BLaER1 treated with 17β-estradiol and CSF1 and Interleukin-3, amounts not matched to agents 10 nM and 100 nM (cell line): ENCODE data around the gene CTNNA3.

ENCODE experiments used
- H3K27ac ChIP-seq, 11 experiments: shearing (Covaris generic); formaldehyde crosslinking; 2 replicates each; pipeline ENCODE4 v1.8.1; 2022
- H3K27me3 ChIP-seq, 11 experiments: shearing (Covaris generic); formaldehyde crosslinking; 2 replicates each; pipeline ENCODE4 v1.8.1; 2022
- H3K36me3 ChIP-seq, 11 experiments: shearing (Covaris generic); formaldehyde crosslinking; 2 replicates each; pipeline ENCODE4 v1.8.1; 2022
- H3K4me1 ChIP-seq, 10 experiments: shearing (Covaris generic); formaldehyde crosslinking; 2 replicates each; pipeline ENCODE4 v1.8.1; 2022
- H3K4me2 ChIP-seq, 11 experiments: shearing (Covaris generic); formaldehyde crosslinking; 2 replicates each; pipeline ENCODE4 v1.8.1; 2022
- H3K4me3 ChIP-seq, 10 experiments: shearing (Covaris generic); formaldehyde crosslinking; 2 replicates each; pipeline ENCODE4 v1.8.1; 2022
- H3K9ac ChIP-seq, 11 experiments: shearing (Covaris generic); formaldehyde crosslinking; 2 replicates each; pipeline ENCODE4 v1.8.1; 2022
- H3K9me3 ChIP-seq, 11 experiments: shearing (Covaris generic); formaldehyde crosslinking; replicated peaks in 1 of 11; 2 replicates each; pipeline ENCODE4 v1.8.1; 2022
- H4K20me1 ChIP-seq, 11 experiments: shearing (Covaris generic); formaldehyde crosslinking; 2 replicates each; pipeline ENCODE4 v1.8.1; 2022
- Cebpa-rat ChIP-seq, 11 experiments: shearing (Covaris generic); IDR thresholded peaks; 2 replicates each; pipeline ENCODE4 v1.8.1; 2022

CTNNA3 gene

DNA sequence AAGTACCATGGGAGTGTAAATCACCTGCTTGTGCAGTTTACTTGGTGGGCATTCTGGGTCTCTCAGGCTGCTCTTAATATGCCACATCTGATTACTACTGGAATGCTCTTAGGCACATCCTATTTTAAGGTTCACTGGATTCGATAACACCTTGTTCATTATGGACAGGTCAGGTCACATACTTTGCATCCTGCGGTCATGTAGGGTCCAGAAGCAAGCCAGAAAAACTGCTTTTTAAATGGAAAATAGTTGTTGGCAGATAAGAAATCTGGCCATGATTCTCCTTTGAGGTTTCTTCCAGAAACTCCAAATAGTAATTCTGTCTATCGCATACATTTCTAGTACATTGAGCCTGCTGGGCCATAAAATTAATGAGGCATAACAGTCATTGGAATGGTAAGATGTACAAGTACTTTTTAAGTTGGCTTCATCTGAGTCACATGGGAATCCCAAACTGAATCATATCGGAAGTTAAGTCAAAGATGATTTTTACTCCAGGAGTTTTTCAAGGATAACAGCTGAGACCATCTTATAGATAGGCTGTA lies 398.3 kb downstream of the CTNNA3 start:
- H3K27ac ChIP-seq: no peak overlapping the region

GRCh38 chr10:67296926-67297325 lies 399.1 kb downstream of the CTNNA3 start:
- H3K36me3 ChIP-seq: no peaks in the 10 kb centered on the region
- H3K27ac ChIP-seq: no peak overlapping the region
- no peaks in the 10 kb centered on the region for H3K27me3 ChIP-seq
- H3K4me3 ChIP-seq: no peak overlapping the region
- TF ChIP-seq Cebpa-rat (IDR thresholded peaks at IDR 0.05): no peak
- H3K9ac ChIP-seq: no peak overlapping the region
- no peaks in the 10 kb centered on the region for H3K9me3 ChIP-seq
- no peaks in the 10 kb centered on the region for H4K20me1 ChIP-seq
- H3K4me2 ChIP-seq: no peak overlapping the region
- H3K4me1 ChIP-seq: no peaks in the 10 kb centered on the region

More for the DNA sequence above, 398.3 kb downstream of the CTNNA3 start:
- H3K36me3 ChIP-seq: no peaks in the 10 kb centered on the region
- no peak overlapping the region for H3K9ac ChIP-seq
- no peak overlapping the region for H3K4me3 ChIP-seq
- H4K20me1 ChIP-seq: no peaks in the 10 kb centered on the region
- no peaks in the 10 kb centered on the region for H3K9me3 ChIP-seq
- H3K27me3 ChIP-seq: no peaks in the 10 kb centered on the region
- H3K4me1 ChIP-seq: no peaks in the 10 kb centered on the region
- no peak overlapping the region for H3K4me2 ChIP-seq
- no peak for TF ChIP-seq Cebpa-rat (IDR thresholded peaks at IDR 0.05)

- H3K4me1 ChIP-seq: no peaks in the 10 kb centered on the region
- no peaks in the 10 kb centered on the region for H3K27me3 ChIP-seq
- no peak overlapping the region for H3K4me2 ChIP-seq
- TF ChIP-seq Cebpa-rat (IDR thresholded peaks at IDR 0.05): no peak
- no peak overlapping the region for H3K27ac ChIP-seq
- H3K4me3 ChIP-seq: no peak overlapping the region
- no peak overlapping the region for H3K9ac ChIP-seq
- H3K36me3 ChIP-seq: no peaks in the 10 kb centered on the region
- H4K20me1 ChIP-seq: no peaks in the 10 kb centered on the region
- no peaks in the 10 kb centered on the region for H3K9me3 ChIP-seq
Measured at GRCh38 chr10:67288688-67289410, 407.1 kb downstream of the CTNNA3 start.

GRCh38 chr10:67284589-67284988 lies 411.4 kb downstream of the CTNNA3 start:
- Histone ChIP-seq H3K27me3 (no peaks in the 10 kb centered on the region), H3K4me3 (no peak overlapping the region), H3K4me1 (no peaks in the 10 kb centered on the region), H3K9ac (no peak overlapping the region), H3K4me2 (no peak overlapping the region), H3K36me3 (no peaks in the 10 kb centered on the region), H3K27ac (no peak overlapping the region), H3K9me3 (no peaks in the 10 kb centered on the region), H4K20me1 (no peaks in the 10 kb centered on the region)
- TF ChIP-seq Cebpa-rat (IDR thresholded peaks at IDR 0.05): no peak

DNA sequence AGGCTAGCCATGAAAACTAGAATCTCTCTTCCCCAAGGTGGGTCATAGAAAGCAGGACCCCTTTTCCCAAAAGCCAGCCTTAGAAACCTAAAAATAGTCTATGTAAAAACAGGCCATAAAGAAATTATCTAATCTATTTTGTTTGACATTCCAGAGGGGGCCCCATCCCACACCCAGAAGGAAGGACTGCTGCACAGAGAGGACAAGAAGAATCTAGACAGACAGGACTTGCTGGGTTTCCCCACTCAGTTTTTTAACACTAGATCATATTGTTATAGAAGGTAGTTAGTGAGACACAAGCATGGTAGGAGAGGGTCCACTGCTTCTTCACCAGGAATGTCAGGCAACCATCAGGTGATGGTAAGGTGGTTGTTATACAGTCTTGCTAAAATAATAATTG lies 413.1 kb downstream of the CTNNA3 start:
- H3K27me3 ChIP-seq: no peaks in the 10 kb centered on the region
- H3K4me1 ChIP-seq: no peaks in the 10 kb centered on the region
- no peaks in the 10 kb centered on the region for H3K9me3 ChIP-seq
- H3K36me3 ChIP-seq: no peaks in the 10 kb centered on the region
- H4K20me1 ChIP-seq: no peaks in the 10 kb centered on the region
- TF ChIP-seq Cebpa-rat (IDR thresholded peaks at IDR 0.05): no peak
- H3K27ac ChIP-seq: no peak overlapping the region
- H3K9ac ChIP-seq: no peak overlapping the region
- no peak overlapping the region for H3K4me3 ChIP-seq
- H3K4me2 ChIP-seq: no peak overlapping the region

GRCh38 chr10:67280405-67280804 lies 415.6 kb downstream of the CTNNA3 start:
- no peak for TF ChIP-seq Cebpa-rat (IDR thresholded peaks at IDR 0.05)
- no peaks in the 10 kb centered on the region for H3K4me1 ChIP-seq
- no peaks in the 10 kb centered on the region for H4K20me1 ChIP-seq
- no peak overlapping the region for H3K9ac ChIP-seq
- H3K27me3 ChIP-seq: no peaks in the 10 kb centered on the region
- no peaks in the 10 kb centered on the region for H3K9me3 ChIP-seq
- no peak overlapping the region for H3K27ac ChIP-seq
- no peaks in the 10 kb centered on the region for H3K36me3 ChIP-seq
- no peak overlapping the region for H3K4me2 ChIP-seq
- H3K4me3 ChIP-seq: no peak overlapping the region

DNA sequence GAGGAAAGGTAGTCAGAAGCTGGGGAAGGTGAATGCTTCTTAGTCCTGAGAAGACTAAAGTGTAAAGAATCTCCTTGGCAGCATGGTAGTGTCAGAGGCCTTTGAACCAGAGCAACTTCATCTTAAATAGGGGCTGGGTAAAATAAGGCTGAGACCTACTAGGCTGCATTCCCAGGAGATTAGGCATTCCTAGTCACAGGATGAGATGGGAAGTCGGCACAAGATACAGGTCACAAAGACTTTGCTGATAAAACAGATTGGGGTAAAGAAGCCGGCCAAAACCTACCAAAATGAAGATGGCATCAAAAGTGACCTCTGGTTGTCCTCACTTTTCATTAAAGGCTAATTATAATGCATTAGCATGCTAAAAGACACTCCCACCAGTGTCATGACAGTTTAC lies 418.6 kb downstream of the CTNNA3 start:
- no peaks in the 10 kb centered on the region for H3K36me3 ChIP-seq

DNA sequence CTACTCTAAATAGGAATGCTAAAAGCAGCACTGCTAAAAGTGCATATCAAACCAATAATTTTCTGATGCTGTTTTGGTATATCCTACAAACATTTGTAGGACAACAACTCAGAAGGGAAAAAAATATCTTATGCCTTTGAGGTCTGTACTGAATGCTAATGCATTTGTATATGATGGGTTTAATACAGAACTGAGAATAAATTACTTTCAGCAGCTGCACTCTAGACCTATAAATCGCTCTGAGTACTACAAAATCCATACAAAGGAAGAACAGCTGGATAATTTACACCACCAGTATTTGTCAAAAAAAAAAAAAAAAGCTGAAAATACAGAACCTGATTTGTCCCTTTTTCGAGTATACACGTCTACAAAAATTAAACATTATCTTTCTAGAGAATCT lies 426.2 kb downstream of the CTNNA3 start:
- H3K9ac ChIP-seq: no peak overlapping the region
- no peaks in the 10 kb centered on the region for H3K27me3 ChIP-seq
- no peaks in the 10 kb centered on the region for H3K9me3 ChIP-seq
- no peak overlapping the region for H3K4me2 ChIP-seq
- no peaks in the 10 kb centered on the region for H3K36me3 ChIP-seq
- H4K20me1 ChIP-seq: no peaks in the 10 kb centered on the region
- H3K4me3 ChIP-seq: no peak overlapping the region
- H3K27ac ChIP-seq: no peak overlapping the region
- no peak for TF ChIP-seq Cebpa-rat (IDR thresholded peaks at IDR 0.05)
- H3K4me1 ChIP-seq: no peaks in the 10 kb centered on the region

More for the DNA sequence above, 418.6 kb downstream of the CTNNA3 start:
- Histone ChIP-seq H3K4me1 (no peaks in the 10 kb centered on the region), H3K9ac (no peak overlapping the region), H3K27me3 (no peaks in the 10 kb centered on the region), H3K9me3 (no peaks in the 10 kb centered on the region), H3K4me2 (no peak overlapping the region), H3K4me3 (no peak overlapping the region), H4K20me1 (no peaks in the 10 kb centered on the region), H3K27ac (no peak overlapping the region)
- TF ChIP-seq Cebpa-rat (IDR thresholded peaks at IDR 0.05): no peak

DNA sequence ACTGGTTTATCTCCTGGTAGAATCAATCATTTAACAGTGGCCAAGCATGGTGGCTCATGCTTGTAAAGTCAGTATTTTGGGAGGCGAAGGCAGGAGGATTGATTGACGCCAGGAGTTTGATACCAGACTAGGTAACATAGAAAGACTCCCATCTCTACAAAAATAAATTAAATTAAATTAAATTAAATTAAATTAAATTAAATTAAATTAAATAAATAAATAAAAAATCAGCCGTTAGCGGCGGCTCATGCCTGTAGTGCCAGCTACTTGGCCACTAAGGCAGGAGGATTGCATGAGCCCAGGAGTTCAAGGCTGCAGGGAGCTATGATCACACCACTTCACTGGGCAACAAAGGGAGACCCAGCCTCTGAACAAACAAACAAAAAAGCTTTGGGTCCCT lies 427.8 kb downstream of the CTNNA3 start:
- TF ChIP-seq Cebpa-rat (IDR thresholded peaks at IDR 0.05): no peak
- no peak overlapping the region for H3K4me2 ChIP-seq
- no peaks in the 10 kb centered on the region for H4K20me1 ChIP-seq
- no peak overlapping the region for H3K27ac ChIP-seq
- no peaks in the 10 kb centered on the region for H3K36me3 ChIP-seq
- no peak overlapping the region for H3K4me3 ChIP-seq
- H3K9ac ChIP-seq: no peak overlapping the region
- no peaks in the 10 kb centered on the region for H3K9me3 ChIP-seq
- H3K27me3 ChIP-seq: no peaks in the 10 kb centered on the region
- H3K4me1 ChIP-seq: peaks cover 0 to 4% (median 0%) of the 10 kb centered on the region in 10 experiments; a peak in 1 of 20 replicates

GRCh38 chr10:67262675-67263074 lies 433.3 kb downstream of the CTNNA3 start:
- peaks cover 0 to 4% (median 0%) of the 10 kb centered on the region in 10 experiments; a peak in 1 of 20 replicates for H3K4me1 ChIP-seq
- no peak overlapping the region for H3K4me3 ChIP-seq
- no peaks in the 10 kb centered on the region for H3K9me3 ChIP-seq
- TF ChIP-seq Cebpa-rat (IDR thresholded peaks at IDR 0.05): no peak
- H3K9ac ChIP-seq: no peak overlapping the region
- no peak overlapping the region for H3K27ac ChIP-seq
- no peaks in the 10 kb centered on the region for H3K36me3 ChIP-seq
- 0 out of 22 replicates have a peak overlapping the region, but pooled peaks of 1 of the 11 experiments have one; percentile 7 for H3K4me2 ChIP-seq
- H4K20me1 ChIP-seq: no peaks in the 10 kb centered on the region
- no peaks in the 10 kb centered on the region for H3K27me3 ChIP-seq
